Trophoblast cell (in vitro differentiated cells and primary cell): Measurements from ENCODE around the gene BCAT1.
"Not testable (repeated sequence)": the region's sequence is repeated elsewhere in the genome, so short reads cannot be mapped to it uniquely, and the experiment has no call there.

Experiments used
- DNase-seq, 2 donors: peaks; one replicate each; pipeline ENCODE4 v3.0.0-alpha.2; 2016
- H2AFZ ChIP-seq: 2 replicates; pipeline ENCODE4 v1.6.1; 2013; ENCODE audit warnings: low read length, moderate library complexity, mild to moderate bottlenecking; ENCODE audit not compliant: insufficient read depth, poor library complexity
- H2AK5ac ChIP-seq: 2 replicates; pipeline ENCODE4 v1.6.1; 2013; ENCODE audit warnings: mild to moderate bottlenecking, low read length
- H2BK120ac ChIP-seq: 2 replicates; pipeline ENCODE4 v1.6.1; 2013; ENCODE audit warnings: low read length, mild to moderate bottlenecking, moderate library complexity; ENCODE audit not compliant: insufficient read depth, poor library complexity
- H2BK12ac ChIP-seq: 2 replicates; pipeline ENCODE4 v1.6.1; 2013; ENCODE audit warnings: mild to moderate bottlenecking, low read length, moderate library complexity
- H2BK5ac ChIP-seq: 2 replicates; pipeline ENCODE4 v1.6.1; 2013; ENCODE audit warnings: low read length, low read depth, moderate library complexity, mild to moderate bottlenecking; ENCODE audit not compliant: poor library complexity
- H3K14ac ChIP-seq: 2 replicates; pipeline ENCODE4 v1.6.1; 2013; ENCODE audit warnings: mild to moderate bottlenecking, low read length
- H3K18ac ChIP-seq: 2 replicates; pipeline ENCODE4 v1.6.1; 2013; ENCODE audit warnings: mild to moderate bottlenecking, low read length
- H3K23ac ChIP-seq: 2 replicates; pipeline ENCODE4 v1.6.1; 2013; ENCODE audit warnings: low read length
- H3K27ac ChIP-seq: 2 replicates; pipeline ENCODE4 v1.5.1; 2013; ENCODE audit warnings: low read depth, mild to moderate bottlenecking, inconsistent platforms, low read length, moderate library complexity
- H3K27me3 ChIP-seq: 2 replicates; pipeline ENCODE4 v1.6.1; 2013; ENCODE audit warnings: inconsistent platforms, mild to moderate bottlenecking, low read length, moderate library complexity; ENCODE audit not compliant: insufficient read depth
- H3K36me3 ChIP-seq, 2 experiments: 1 replicate in 1 of 2; 2 replicates in 1 of 2; pipeline ENCODE4 v1.6.1; 2013; ENCODE audit warnings: low read length in 2 of 2, mild to moderate bottlenecking in 2 of 2, moderate library complexity in 1 of 2; ENCODE audit not compliant: insufficient read depth in 2 of 2, control insufficient read depth in 1 of 2
- H3K4ac ChIP-seq: 2 replicates; pipeline ENCODE4 v1.6.1; 2013; ENCODE audit warnings: low read depth, mild to moderate bottlenecking, low read length, moderate library complexity
- H3K4me1 ChIP-seq, 2 experiments: 1 replicate in 1 of 2; 2 replicates in 1 of 2; pipeline ENCODE4 v1.6.1; 2013; ENCODE audit warnings: low read length in 2 of 2, mild to moderate bottlenecking in 2 of 2, moderate library complexity in 1 of 2; ENCODE audit not compliant: insufficient read depth in 2 of 2, control insufficient read depth in 1 of 2
- H3K4me2 ChIP-seq: 2 replicates; pipeline ENCODE4 v1.6.1; 2013; ENCODE audit warnings: inconsistent platforms, mild to moderate bottlenecking, low read length, moderate library complexity
- H3K4me3 ChIP-seq: 2 replicates; pipeline ENCODE4 v1.5.1; 2013; ENCODE audit warnings: mild to moderate bottlenecking, low read depth, low read length, inconsistent platforms
- H3K79me1 ChIP-seq: one replicate; pipeline ENCODE4 v1.6.1; 2013; ENCODE audit warnings: low read length
- H3K79me2 ChIP-seq: 2 replicates; pipeline ENCODE4 v1.6.1; 2013; ENCODE audit warnings: low read length, mild to moderate bottlenecking; ENCODE audit not compliant: control insufficient read depth, insufficient read depth, poor library complexity
- H3K9ac ChIP-seq: 2 replicates; pipeline ENCODE4 v1.6.1; 2013; ENCODE audit warnings: mild to moderate bottlenecking, low read length
- H3K9me3 ChIP-seq: 2 replicates; pipeline ENCODE4 v1.6.1; 2013; ENCODE audit warnings: low read depth, mild to moderate bottlenecking, control low read depth, inconsistent platforms, low read length; ENCODE audit not compliant: insufficient read depth
- H4K12ac ChIP-seq: 2 replicates; pipeline ENCODE4 v1.6.1; 2013; ENCODE audit warnings: low read depth, mild to moderate bottlenecking, low read length, moderate library complexity
- H4K8ac ChIP-seq: 2 replicates; pipeline ENCODE4 v1.6.1; 2013; ENCODE audit warnings: low read depth, mild to moderate bottlenecking, low read length, moderate library complexity
- H4K91ac ChIP-seq: one replicate; pipeline ENCODE4 v1.6.1; 2013; ENCODE audit warnings: low read depth, mild to moderate bottlenecking, low read length, moderate library complexity
- WGBS: extraction: QIAGEN DNeasy Blood & Tissue Kit; methylation state at CpG from one replicate; pipeline ENCODE4 v1.1.7; 2013; ENCODE audit warnings: missing lambda C conversion rate; ENCODE audit not compliant: insufficient read length, insufficient coverage; ENCODE audit errors: extremely low coverage; 5-methylcytosine and 5-hydroxymethylcytosine counted together

BCAT1 gene

GRCh38 chr12:24928131-24928530, 20.8 kb downstream of the BCAT1 start:
- no peak for DNase-seq
- no peak overlapping the region for H4K8ac ChIP-seq
- no peak overlapping the region for H3K4me2 ChIP-seq
- no peak overlapping the region for H3K4me3 ChIP-seq
- no CpG with 5 or more reads among the region's 2 CpGs for WGBS
- H3K9ac ChIP-seq = no peak overlapping the region
- no peaks in the 10 kb centered on the region for H3K9me3 ChIP-seq
- no peaks in the 10 kb centered on the region for H3K27me3 ChIP-seq
- no peak overlapping the region for H4K12ac ChIP-seq
- H2AFZ ChIP-seq = no peak overlapping the region
- H3K18ac ChIP-seq = no peak overlapping the region
- H2AK5ac ChIP-seq = no peak overlapping the region
- no peak overlapping the region for H3K14ac ChIP-seq
- no peaks in the 10 kb centered on the region for H3K79me1 ChIP-seq
- H4K91ac ChIP-seq = no peak overlapping the region
- peaks cover 3 to 5% of the 10 kb centered on the region in 2 experiments for H3K4me1 ChIP-seq
- peak overlapping the region; percentile 21 for H3K4ac ChIP-seq
- H3K36me3 ChIP-seq = no peaks in the 10 kb centered on the region
- no peak overlapping the region for H2BK120ac ChIP-seq
- H2BK5ac ChIP-seq = no peak overlapping the region
- H3K23ac ChIP-seq = no peak overlapping the region
- H3K79me2 ChIP-seq = peaks cover under 1% of the 10 kb centered on the region
- no peak overlapping the region for H2BK12ac ChIP-seq
- no peak overlapping the region for H3K27ac ChIP-seq

- not testable (repeated sequence) for H3K36me3 ChIP-seq, H3K79me2 ChIP-seq, H3K23ac ChIP-seq, H3K4me3 ChIP-seq, H4K91ac ChIP-seq, H2BK120ac ChIP-seq, H3K9me3 ChIP-seq, H4K12ac ChIP-seq, DNase-seq, H2BK12ac ChIP-seq, H3K79me1 ChIP-seq, H2AK5ac ChIP-seq, H3K4me2 ChIP-seq, H3K27me3 ChIP-seq, H4K8ac ChIP-seq, H3K18ac ChIP-seq, H3K27ac ChIP-seq, H2BK5ac ChIP-seq, H3K14ac ChIP-seq, H3K9ac ChIP-seq, H2AFZ ChIP-seq
- Histone ChIP-seq H3K4me1 (peaks cover 11 to 14% of the 10 kb centered on the region in 2 experiments), H3K4ac (peak overlapping the region; percentile 55)
- WGBS = no CpG with 5 or more reads among the region's 24 CpGs
These were observed 22.8 kb downstream of the BCAT1 start for GRCh38 chr12:24926080-24926479.

GRCh38 chr12:24922090-24922489, 26.8 kb downstream of the BCAT1 start:
- no peak for DNase-seq
- no peak overlapping the region for H2BK120ac ChIP-seq
- no peaks in the 10 kb centered on the region for H3K27me3 ChIP-seq
- no peak overlapping the region for H4K8ac ChIP-seq
- H3K36me3 ChIP-seq = peaks cover 0 to 1% of the 10 kb centered on the region in 2 experiments
- H3K4me3 ChIP-seq = no peak overlapping the region
- no peak overlapping the region for H3K23ac ChIP-seq
- H3K79me2 ChIP-seq = peaks cover 3% of the 10 kb centered on the region
- H3K18ac ChIP-seq = no peak overlapping the region
- H2AK5ac ChIP-seq = no peak overlapping the region
- H3K4me2 ChIP-seq = no peak overlapping the region
- no peak overlapping the region for H3K27ac ChIP-seq
- H4K12ac ChIP-seq = no peak overlapping the region
- H3K9ac ChIP-seq = no peak overlapping the region
- H3K9me3 ChIP-seq = no peaks in the 10 kb centered on the region
- H3K4ac ChIP-seq = peak overlapping the region; percentile 47
- H4K91ac ChIP-seq = no peak overlapping the region
- H2BK5ac ChIP-seq = no peak overlapping the region
- no peak overlapping the region for H2BK12ac ChIP-seq
- H3K79me1 ChIP-seq = peaks cover 2% of the 10 kb centered on the region
- no peak overlapping the region for H3K14ac ChIP-seq
- H3K4me1 ChIP-seq = peaks cover 11 to 14% of the 10 kb centered on the region in 2 experiments
- 100% methylated on average over 1 of the region's 6 CpGs for WGBS
- no peak overlapping the region for H2AFZ ChIP-seq

GRCh38 chr12:24921251-24922038, 27.5 kb downstream of the BCAT1 start:
- H4K8ac ChIP-seq = no peak overlapping the region
- no peak overlapping the region for H3K14ac ChIP-seq
- no peak overlapping the region for H3K23ac ChIP-seq
- H3K27ac ChIP-seq = no peak overlapping the region
- H2AK5ac ChIP-seq = no peak overlapping the region
- no peak overlapping the region for H2BK120ac ChIP-seq
- H3K4me1 ChIP-seq = peaks cover 11 to 14% of the 10 kb centered on the region in 2 experiments
- no peak overlapping the region for H3K4me2 ChIP-seq
- H3K36me3 ChIP-seq = peaks cover 0 to 3% of the 10 kb centered on the region in 2 experiments
- peaks cover 3% of the 10 kb centered on the region for H3K79me2 ChIP-seq
- H2BK12ac ChIP-seq = no peak overlapping the region
- no peak overlapping the region for H3K18ac ChIP-seq
- H2BK5ac ChIP-seq = no peak overlapping the region
- no peak overlapping the region for H3K4ac ChIP-seq
- H2AFZ ChIP-seq = no peak overlapping the region
- H3K9me3 ChIP-seq = no peaks in the 10 kb centered on the region
- H4K91ac ChIP-seq = no peak overlapping the region
- H4K12ac ChIP-seq = no peak overlapping the region
- no peak overlapping the region for H3K4me3 ChIP-seq
- H3K79me1 ChIP-seq = peaks cover 2% of the 10 kb centered on the region
- H3K9ac ChIP-seq = no peak overlapping the region
- DNase-seq = no peak
- no peaks in the 10 kb centered on the region for H3K27me3 ChIP-seq
- no CpG with 5 or more reads among the region's 3 CpGs for WGBS
